HEK293 (cell line): ENCODE data around the gene ITPKB.

Source experiments
- ZIC2 ChIP-seq: fragments of 450-650 bp; formaldehyde crosslinking; IDR thresholded peaks from 2 replicates; pipeline ENCODE4 v1.5.1; 2016; ENCODE audit warnings: missing biosample characterization, missing genetic modification characterization
- TF ChIP-seq, protein P1 (sequence below): fragments of 450-650 bp; formaldehyde crosslinking; IDR thresholded peaks from 2 replicates; pipeline ENCODE4 v1.5.1; 2017; ENCODE audit warnings: missing biosample characterization, missing genetic modification characterization
- TF ChIP-seq, protein P2 (sequence below): fragments of 450-650 bp; formaldehyde crosslinking; IDR thresholded peaks from 2 replicates; pipeline ENCODE4 v1.5.1; 2016; ENCODE audit warnings: missing biosample characterization, missing genetic modification characterization

GRCh38 chr1:226679262-226679661, 59.8 kb downstream of the ITPKB start:
- TF ChIP-seq ZIC2 (tag by site-specific recombination), result no peak
- TF ChIP-seq, protein P1, sequence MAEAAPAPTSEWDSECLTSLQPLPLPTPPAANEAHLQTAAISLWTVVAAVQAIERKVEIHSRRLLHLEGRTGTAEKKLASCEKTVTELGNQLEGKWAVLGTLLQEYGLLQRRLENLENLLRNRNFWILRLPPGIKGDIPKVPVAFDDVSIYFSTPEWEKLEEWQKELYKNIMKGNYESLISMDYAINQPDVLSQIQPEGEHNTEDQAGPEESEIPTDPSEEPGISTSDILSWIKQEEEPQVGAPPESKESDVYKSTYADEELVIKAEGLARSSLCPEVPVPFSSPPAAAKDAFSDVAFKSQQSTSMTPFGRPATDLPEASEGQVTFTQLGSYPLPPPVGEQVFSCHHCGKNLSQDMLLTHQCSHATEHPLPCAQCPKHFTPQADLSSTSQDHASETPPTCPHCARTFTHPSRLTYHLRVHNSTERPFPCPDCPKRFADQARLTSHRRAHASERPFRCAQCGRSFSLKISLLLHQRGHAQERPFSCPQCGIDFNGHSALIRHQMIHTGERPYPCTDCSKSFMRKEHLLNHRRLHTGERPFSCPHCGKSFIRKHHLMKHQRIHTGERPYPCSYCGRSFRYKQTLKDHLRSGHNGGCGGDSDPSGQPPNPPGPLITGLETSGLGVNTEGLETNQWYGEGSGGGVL, result no peak
- TF ChIP-seq, protein P2, sequence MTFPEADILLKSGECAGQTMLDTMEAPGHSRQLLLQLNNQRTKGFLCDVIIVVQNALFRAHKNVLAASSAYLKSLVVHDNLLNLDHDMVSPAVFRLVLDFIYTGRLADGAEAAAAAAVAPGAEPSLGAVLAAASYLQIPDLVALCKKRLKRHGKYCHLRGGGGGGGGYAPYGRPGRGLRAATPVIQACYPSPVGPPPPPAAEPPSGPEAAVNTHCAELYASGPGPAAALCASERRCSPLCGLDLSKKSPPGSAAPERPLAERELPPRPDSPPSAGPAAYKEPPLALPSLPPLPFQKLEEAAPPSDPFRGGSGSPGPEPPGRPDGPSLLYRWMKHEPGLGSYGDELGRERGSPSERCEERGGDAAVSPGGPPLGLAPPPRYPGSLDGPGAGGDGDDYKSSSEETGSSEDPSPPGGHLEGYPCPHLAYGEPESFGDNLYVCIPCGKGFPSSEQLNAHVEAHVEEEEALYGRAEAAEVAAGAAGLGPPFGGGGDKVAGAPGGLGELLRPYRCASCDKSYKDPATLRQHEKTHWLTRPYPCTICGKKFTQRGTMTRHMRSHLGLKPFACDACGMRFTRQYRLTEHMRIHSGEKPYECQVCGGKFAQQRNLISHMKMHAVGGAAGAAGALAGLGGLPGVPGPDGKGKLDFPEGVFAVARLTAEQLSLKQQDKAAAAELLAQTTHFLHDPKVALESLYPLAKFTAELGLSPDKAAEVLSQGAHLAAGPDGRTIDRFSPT (tag by site-specific recombination), result no peak
